Hindlimb muscle (tissue), 1 donor: ENCODE data around the gene CLEC4G. TPM values are rescaled to one million over a fixed set of nuclear protein-coding genes. Genes with fewer than 3 reads are reported as not detected.
"Not testable (repeated sequence)": the region's sequence is repeated elsewhere in the genome, so short reads cannot be mapped to it uniquely, and the experiment has no call there.

ENCODE experiments used
- DNase-seq: peaks from one replicate; pipeline ENCODE4 v3.0.0-alpha.2; 2013
- polyA plus RNA-seq: library from polyadenylated mRNA; unstranded; fragments of 120-200 nt; gene quantifications from one replicate; pipeline ENCODE4 v1.2.1, GENCODE V29; 2013; ENCODE audit not compliant: insufficient read length

Gene CLEC4G
- polyA plus RNA-seq, 1 donor = not detected

DNA sequence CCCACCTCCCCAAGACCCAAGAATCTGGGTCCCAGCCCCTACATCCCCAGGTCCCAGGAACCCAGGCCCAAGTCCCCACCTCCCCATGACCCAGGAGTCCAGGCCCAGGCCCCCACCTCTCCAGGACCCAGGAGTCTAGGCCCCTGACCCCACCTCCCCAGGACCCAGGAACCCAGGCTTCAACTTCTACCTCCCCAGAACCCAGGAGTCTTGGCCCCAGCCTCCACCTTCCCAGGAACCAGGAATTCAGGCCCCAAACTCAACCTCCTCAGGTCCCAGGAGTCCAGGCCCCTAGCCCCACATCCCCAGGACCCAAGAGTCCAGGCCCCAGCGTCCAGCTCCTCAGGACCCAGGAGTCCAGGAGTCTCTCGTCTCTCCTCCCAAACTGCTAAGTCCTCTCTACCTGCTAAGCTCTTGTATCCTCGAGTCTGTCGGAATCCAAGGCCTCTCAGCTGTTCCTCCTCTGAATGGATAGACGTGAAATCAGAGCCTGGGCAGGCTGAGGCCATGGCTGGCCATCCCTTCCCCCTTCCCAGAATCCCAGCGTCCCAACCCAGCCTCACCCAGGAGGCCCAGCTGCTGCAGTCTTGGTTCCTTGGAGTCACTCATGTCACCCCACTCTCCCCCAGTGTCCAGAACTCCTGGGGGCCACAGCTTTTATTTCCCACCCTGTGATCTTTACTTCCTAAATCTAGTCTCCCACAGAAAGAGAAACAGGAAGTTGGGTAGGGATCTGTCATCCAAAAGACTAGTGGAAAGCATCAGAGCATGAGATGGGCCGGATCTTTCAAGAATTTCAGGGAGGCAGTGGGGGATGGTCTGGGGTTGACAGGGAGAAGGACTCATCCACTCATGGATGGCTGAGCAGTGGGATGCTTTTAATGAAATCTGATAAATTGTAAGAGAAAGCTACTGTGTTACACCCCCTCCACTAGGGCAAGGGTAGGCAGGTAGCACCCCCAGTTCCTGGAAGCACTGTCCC, 15.3 kb upstream of the CLEC4G start, which contains the start of gene CD209:
Gene CD209 (minus strand): TSS at position 632 of the 982 bp plus-strand sequence. CDS start 23 bp downstream, at position 609.
- no peak for DNase-seq

DNA sequence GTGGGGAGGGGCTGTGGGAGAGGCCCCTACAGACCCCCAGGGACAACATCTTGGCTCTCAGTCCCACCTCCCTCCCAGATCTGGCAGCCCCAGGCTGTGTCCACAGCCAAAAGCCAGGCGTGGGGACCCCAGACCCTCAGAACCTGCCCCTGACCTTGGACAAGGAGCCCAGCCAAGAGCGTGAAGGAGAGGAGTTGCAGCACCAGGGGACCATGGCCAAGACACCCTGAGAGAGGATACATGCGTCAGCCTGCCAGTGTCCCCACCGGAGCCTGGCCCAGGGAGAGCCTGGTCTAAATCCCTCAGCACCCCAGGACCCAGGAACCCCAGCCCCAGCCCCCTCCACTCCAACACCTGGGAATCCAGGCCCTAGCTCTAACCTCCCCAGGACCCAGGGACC, 14.4 kb upstream of the CLEC4G start:
- not testable (repeated sequence) for DNase-seq

DNA sequence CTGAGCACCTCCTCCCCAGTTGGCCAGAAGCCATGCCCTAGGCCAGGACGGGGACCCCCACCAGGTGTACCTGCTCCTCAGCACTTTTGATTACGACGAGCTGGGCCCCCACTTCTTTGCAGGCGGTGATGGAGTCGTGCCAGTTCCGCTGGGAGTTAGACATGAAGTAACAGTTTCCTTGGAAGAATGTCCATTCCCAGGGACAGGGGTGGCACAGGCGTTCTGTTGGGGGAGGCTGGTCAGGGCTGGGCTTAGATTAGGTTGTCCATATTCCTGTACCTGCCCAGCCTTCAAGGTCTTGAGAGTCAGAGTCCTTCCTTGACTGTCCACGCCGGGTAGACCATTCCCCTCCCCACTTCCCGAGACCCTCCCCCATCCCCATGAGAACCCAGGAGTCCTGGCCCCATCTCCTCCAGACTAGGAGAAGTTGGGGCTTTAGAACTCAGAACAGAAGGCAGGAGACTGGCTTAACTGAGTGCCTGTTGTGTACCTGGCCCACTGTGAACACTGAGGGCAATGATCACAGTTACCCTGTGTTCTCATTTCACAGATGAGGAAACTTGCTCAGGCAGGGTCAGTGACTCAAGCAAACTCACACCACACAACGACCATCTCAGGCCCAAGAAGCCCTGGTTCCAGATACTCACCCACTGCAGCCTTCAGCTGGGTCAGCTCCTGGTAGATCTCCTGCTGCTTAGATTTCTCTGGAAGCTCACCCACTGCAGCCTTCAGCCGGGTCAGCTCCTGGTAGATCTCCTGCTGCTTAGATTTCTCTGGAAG, 13.2 kb upstream of the CLEC4G start:
- no peak for DNase-seq

DNA sequence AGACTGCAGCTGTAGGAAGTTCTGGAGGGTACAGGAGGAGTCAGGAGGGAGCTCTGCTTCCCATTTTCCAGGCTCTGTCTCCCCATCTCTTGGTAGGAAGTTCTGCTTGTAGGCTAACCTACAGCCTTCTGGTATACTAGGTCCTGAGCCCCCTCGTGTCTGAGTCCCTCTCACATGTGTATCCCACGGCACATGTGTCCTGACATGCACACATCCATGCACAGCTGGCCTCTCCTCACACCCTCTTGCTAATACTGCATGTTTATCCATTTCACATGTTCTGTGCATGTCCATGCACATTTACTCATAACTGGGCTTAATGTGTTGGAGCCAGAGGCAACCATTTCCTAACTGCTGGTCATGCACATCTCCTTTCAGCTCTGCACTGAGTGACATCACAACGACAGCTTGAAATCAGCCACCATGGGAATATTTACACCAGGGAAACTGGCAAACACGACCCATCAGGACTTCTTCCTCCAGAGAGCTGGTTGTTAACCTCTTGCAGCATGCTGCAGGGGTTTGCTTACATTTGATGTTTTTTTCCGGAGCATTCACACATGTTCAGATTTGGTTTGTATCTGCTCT, 12.4 kb upstream of the CLEC4G start:
- DNase-seq = no peak

DNA sequence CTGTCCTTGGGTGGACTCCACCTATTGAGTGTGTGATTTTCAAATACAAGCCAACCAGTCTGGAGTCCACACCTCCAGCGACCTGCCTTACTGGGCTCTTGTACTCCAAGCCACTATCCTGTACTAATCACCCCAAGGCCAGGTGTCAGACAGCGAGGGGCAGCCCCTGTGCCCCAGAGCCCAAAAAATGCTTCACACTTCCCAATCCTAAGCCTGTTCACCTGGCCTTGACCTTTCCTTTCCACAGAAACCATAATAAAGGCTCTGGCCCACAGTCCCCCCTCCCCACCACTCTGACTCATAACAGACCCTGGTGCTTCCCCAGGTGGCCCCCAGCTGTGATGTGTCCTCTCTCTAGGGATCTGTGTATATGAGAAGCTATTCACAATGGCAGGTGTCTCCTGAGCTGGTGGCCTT, 11.5 kb upstream of the CLEC4G start:
- DNase-seq = no peak

DNA sequence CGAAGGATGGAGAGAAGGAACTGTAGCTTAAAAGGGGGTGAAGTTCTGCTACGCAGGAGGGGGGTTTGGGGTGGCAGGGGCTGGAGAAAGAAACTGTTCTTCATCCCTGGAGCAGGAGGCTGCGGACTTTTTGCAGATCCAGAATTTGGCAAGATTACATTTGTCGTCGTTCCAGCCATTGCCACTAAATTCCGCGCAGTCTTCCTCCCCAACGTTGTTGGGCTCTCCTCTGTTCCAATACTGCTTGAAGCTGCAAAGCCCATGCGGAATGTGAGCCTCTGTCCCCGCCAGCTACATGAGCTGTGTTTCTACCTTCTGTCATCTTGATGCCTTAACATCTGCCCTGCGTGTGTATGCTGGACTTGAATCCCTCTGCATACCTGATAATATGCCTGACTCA, 11.1 kb upstream of the CLEC4G start:
- no peak for DNase-seq

DNA sequence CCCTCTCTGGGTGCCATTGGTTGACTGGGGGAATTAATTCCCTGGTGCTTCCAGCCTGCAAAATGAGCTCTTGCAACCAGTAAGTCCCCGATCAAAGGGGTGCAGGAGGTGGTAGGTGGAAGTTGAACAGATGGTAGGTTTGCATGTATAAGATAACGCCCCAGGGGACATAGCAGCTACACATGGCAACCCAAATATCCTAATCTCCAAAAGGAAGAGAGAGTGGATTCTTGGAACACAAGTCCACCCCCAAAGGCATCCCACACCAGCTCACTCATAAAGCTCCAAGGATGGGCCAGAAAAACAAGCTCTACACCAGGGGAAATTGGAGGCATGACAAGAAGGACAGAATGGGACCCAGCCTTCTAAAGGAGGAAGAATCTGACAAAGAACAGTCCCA, 10.7 kb upstream of the CLEC4G start:
- no peak for DNase-seq

DNA sequence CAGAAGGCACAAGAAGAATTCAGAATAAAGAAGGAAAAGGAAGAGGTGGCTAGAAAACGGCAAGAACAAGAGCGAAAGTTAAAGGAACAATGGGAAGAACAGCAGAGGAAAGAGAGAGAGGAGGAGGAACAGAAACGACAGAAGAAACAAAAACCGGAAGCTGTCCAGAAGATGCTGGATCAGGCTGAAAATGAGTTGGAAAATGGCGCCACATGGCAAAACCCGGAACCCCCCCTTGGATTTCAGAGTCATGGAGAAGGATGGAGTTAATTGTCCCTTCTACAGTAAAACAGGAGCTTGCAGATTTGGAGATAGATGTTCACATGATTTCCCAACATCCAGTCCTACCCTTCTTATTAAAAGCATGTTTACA, 8.8 kb upstream of the CLEC4G start:
- DNase-seq = no peak

DNA sequence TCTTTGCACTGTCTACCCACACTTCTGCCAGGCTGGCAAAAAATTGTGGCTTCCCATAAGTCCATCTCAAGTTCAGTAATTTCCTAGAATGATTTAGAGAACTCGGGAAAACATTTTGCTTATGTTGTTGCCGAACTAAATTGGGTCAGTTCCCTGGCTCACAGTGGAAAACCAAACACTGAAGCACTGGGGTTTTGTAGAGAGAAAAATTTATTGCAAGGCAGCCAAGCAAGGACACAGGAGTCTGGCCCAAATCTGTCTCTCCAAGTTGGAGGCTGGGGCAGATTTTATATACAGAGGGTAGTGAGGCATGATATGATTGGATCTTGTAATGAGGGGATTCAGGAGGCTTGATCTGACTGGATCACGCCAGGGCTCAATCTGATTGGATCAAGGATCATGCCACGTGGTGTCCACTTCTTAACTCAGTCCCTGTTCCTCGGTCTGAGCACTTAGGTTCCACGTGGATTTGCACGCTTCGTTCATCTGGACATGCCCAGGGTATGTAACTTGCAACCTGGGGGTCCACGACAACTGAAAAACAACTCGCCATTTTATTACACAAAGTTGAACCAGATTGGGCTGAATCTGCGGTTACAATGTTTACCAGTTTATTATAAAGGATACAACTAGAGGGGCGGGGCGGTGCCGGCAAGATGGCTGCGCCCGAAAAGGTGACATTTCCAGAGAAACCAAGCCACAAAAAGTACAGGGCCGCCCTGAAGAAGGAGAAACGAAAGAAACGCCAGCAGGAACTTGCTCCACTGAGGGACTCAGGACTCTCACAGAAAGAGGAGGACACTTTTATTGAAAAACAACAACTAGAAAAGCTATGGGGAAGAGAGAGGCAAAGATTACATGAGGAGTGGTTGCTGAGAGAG, 8.1 kb upstream of the CLEC4G start:
- DNase-seq = no peak

DNA sequence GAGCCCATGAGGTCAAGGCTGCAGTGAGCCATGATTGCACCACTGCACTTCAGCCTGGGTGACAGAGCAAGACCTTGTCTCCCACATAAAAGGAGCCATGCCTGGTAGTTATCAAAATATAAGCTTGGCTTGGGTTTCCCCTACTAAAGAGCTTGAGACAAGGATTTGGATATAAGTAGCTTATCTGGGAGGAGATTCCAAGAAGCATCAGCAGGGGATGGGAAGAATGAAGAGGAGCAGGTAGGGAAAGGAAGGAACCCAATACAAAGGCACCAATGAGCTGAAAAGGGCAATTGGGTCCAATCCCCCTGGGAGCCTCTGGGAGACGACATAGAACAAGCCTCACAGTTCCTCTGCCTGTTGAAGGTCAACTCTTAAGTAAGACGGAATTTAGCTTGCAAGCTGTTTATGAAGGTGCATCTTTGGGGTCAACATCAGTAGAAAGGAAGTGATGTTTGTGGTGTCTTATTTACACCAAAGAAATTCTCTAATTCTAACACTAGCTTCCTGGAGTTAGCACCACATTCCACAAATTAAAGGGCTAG, 7.4 kb upstream of the CLEC4G start:
- DNase-seq = no peak

DNA sequence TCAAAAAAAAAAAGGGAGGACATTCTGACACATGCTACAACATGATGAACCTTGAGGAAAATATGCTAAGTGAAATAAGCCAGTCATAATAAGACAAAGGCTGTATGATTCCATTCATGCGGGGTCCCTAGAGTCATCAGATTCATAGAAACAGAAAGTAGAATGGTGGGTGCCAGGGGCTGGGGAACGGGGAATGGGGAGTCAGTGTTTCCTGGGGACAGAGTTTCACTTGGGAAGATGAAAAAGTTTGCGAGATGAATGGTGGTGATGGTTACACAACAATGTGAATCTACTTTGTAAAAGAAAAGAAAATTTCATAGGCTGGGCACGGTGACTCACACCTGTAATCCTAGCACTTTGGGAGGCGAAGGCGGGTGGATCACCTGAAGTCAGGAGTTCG, 6.1 kb upstream of the CLEC4G start:
- no peak for DNase-seq

DNA sequence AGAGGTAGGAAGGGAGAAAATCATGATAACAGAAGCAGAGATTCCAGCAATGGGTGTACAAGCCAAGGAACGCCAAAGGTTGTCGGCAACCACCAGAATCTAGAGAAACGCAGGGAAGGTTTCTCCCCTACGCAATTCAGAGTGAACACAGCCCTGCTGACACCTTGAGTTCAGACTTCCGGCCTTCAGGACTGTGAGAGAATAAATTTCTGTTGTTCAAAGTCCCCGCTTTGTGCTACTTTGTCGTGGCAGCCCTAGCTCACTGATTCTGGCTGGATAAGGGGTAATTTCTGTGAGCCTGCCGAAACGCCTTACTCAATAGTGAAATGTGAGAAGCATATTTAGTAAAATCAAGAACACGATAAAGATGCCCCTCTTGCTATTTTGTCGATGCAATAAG, 5.3 kb upstream of the CLEC4G start:
- DNase-seq = no peak

DNA sequence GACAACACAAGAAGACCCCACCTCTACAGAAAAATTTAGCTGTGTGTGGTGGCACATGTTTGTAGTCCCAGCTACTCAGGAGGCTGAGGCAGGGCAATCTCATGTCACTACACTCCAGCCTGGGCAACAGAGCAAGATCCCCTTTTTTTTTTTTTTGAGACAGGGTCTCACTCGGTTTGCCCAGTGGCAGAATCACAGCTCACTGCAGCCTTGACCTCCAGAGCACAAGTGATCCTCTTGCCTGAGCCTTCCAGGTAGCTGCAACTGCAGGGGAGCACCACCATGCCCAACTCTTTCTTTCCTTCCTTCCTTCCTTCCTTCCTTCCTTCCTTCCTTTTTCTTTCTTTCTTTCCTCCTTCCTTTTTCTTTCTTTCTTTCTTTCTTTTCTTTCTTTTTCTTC, 4.2 kb upstream of the CLEC4G start:
- no peak for DNase-seq

DNA sequence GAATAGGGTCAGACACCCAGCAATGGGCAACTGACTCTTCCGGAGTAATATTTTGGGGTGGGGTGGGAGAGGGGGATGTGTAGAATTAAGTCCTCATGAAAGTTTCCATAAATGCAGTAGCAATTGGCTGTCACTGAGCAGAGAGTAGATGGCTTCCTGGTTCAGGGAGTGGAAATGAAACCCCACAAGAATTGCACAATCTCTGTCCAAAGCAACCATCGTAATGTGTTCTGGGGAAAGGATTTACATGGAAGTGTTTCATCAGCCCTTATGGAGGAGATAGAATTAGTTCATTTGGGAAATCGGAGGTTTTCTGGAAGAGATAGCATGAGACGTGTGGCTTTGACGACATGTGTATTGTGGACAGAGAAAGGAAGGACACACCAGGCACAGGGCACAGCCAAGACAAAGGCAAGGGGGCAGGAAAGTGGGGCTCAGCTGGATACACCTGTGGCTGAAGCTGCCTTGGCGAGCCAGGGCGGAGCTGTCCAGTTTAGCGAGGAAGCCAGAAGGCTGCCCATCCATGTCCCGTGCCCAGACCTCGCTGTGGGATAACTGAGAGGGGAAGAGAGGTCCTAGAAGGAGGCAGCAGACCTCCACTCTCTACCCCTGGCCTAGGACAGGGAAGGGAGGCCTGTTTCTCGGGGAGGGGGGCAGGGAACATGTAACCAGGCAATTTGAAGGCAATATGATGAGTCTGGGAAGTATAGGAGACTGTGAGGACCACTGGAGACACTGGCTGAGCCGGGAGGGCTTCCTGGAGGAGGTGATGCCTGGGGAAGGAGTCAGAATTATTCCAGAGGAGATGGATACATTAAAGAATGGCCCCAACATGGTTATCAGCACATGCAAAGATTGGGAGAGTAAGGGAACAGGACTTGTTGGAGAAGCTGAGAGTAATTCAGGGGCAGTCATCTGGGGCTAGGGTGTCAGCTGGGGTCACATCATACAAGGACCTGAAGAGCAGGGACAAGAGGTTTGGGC, 2.6 kb upstream of the CLEC4G start:
- DNase-seq = peak; percentile 24

DNA sequence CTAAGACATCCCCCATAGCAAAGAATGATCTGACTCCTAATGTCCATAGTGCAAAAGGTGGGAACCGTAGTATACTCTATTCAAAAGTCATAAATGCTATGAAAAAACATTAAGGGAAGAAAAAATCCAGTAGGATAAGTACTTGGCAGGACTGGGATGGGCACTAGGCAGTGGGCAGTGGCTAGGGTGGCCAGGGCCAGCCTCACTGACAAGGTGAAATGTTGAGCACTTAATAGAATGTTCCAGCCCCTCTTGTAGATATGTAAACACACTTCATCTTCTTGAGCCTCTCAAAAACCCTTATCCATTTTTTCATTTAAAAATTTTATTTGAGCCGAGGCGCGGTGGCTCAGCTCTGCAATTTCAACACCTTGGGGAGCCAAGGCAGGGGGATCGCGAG, 1.5 kb upstream of the CLEC4G start:
- DNase-seq = no peak

DNA sequence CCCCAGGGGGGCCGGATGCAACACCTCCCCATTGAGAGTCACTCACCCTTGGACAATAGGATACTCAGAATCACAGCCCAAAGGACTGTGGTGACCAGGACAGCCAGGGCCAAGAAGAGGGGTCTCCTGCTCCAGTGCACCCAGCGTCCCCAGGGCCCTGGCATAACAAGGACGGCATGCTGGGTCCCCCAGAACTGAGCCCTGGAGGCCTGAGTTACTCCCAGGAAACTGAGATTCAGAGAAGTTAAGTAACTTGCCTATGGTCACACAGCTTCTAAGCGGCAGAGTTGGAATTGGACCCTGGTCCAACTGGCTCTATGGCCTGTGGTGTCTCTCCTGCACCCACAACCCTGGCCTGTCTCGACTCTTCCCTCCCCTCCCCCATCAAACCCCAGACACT, 295 bp downstream of the CLEC4G start:
- no peak for DNase-seq

DNA sequence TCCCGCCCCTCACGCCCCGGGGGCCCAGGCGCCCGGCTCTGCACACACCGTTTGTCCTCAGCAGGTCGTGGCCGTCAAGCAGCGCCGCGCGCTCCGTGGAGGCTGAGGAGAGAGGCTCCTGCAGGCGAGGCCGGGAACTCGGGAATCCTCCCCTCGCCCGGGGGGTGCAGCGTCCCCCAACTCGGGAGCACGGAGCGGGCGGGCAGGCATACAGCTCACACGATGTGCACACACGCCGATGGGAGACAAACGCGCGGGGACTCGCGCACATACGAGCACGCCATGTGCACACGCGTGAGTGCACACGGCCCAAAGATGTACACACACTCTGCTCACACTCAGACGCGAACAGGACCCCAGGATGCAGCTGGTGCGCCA, 703 bp downstream of the CLEC4G start:
- no peak for DNase-seq

DNA sequence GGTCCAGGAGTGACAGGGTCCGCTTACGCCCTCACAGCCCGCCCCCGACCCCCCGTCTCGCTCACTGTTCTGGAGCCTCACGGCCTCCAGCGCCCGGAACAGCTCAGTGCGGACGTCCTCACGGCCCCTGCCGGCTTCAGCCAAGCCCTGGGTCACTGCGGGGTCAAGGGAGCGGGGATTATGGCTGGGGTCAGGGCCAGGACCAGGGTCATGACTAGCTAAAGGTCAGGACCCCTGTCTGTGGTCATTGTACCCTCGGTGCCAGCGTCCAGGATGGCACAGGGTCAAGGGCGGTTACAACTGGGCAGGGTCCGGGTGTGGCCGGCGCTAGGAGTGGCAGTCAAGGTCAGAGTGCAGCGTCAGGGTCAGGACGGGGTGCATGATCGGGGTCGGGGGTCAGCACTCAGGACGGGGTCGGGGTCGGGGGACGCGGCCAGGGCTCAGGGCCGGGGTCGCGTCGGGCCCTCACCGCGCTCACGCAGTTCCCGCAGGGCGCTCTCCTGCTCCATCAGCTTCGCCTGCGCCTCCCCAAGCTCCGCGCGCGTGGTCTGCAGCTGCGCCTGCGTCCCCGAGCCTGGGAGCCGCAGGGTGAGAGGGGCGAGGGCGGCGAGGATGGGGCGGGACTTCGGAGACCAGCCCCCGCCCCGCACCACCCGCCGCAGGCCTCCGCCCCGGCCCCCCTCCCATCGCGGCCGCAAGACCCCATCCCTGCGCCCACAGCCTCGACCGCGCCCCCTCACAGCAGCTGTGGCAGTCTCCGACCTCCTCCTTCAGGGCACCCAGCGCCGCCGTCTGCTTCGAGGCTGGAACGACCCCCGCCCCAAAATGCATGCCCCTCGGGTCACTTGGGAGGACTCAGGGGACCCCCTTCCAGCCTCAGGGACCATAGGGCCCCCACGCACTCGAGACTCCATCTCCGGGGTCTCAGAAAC, 1.4 kb downstream of the CLEC4G start:
- DNase-seq = no peak

DNA sequence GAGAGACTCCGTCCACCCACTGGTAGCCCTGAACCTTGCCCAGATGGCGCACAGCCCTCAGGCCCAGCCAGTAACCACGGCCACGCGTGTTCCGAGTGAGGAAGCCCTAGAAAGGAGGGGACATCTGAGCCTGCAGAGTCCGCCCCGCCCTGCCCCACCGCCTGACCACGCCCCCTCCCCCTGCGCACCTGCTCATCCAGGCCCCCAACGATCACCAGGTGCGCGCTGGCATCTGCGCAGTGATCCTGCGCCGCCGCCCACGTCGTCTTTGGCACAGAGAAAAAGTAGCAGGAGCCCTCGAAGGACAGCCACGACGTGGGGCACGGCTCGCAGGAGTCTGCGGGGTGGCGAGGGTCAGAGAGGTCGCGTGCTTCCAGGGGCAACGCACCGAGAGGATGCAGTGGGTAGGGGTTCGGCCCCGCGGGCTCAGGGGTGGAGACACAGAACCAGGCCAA, 2.1 kb downstream of the CLEC4G start:
- no peak for DNase-seq
